ENCODE measurements around the gene NOXO1.

NOXO1 gene

DNA sequence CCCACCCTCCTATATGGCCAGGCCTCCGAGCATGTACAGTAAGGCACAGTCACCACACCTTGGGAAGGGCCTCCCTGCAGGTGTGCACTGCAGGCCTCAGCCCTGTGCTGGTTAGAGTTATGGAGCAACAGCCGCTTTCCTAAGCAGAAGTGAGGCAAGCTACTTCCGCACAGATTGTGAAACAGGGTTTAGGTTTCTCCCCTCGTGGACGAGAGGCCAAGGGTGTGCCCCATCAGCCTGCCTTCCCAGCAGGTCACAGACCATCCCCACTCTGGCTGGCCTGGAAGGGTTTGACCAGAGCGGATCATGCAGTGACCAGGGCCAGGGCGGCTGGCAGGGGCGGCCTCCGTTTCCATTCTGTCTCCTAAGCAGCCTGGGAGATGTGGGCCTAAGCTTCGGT is 43.0 kb downstream of the NOXO1 start:
- no peak for DNase-seq

DNA sequence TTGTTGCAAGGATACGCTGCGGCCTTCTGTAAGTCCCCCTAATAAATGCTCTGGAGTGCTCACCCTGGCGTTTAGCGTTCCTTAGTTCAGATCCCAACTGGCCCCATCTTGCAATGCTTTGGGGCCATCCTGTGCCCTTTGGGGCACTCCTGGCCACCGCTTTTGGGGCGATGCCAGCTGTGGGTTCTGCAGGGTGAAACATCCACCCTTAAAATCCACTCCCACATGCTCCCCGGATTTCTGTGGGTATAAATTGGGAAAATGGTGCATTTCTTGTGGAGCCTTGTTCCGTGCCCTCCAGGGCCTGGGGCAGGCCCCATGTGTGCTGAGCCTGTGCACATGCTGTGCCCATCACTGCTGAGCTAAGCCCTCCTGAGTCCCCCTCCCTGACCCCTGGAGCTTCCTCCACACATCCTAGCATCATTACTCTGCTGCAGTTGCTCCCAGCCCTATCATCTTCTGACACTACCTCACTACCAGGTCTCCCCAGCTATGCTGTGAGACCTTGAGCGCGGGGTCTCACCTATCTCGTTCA is 44.3 kb downstream of the NOXO1 start:
- DNase-seq, result no peak

DNA sequence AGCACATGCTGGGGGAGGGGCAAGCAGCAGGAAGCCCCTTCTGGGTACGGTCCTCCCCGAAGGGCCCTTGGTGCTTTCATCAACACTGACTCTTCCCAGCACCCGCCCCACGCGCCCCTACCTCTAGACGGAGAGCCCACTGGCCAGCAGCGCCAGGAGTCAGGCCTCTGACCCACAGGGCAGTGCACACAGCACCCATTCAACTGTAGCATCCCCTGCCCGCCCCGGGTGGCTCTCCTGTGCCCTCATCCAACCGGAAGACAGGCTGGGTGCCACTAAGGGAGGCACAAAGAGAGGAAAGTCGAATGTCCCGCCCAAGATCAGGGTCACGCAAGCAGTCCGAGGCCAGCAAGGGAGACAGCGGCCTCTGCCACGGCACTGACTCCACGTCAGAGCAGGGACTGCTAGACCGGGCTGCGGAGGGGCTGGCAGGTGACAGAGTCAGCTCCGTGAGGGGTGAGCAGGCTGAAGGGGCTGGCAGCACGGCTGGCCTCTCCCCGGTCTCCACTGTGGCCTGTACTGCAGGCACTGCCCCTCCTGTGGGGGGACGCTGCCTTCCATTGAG is 48.1 kb downstream of the NOXO1 start:
- DNase-seq, result no peak

DNA sequence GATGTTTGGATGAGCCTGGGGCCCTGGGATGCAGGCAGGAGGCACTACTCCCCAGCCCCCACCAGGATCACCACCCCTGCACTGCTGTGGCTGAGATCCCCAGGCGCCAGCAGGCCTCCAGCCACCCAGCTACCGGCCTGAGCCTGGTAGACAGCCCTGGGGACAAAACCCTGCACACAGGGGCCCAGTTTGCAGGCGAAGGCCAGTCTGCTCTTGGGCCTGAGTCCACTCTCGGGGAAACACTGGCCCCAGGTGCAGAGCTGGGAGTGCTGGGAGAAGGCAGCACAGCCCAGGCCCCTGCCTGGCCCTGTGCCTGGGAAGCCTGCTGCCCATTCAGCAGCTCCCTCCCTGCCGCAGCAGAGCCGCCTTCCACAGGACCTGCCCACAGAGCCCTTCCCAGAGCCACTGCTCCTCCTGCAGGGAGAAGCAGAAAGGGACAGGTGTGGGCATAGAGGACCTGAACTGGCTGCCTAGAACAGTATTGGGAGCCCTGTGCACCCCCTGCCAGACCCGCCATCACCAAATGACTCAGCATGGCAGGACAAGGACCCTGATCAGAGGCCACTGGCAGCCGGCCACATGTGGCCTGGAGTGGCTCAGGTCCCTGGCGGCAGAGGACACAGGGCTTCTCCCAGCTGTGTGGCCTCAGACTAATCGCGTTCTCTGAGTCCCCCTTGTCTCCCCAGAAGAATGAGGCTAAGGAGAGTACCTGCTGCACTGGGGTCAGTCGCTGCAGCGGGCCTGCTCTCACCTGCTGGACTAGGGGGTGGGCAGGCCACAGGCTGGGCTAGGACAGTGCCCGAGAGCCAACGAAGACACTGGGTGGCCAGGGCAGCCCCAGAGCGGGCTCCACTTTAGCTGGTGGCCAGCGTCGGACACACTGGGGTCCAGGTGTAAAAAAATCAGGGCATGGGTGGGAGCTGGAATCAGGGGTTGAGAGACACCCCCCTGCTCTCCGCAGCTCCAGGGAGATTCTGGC is 48.9 kb downstream of the NOXO1 start:
- DNase-seq, result no peak

DNA sequence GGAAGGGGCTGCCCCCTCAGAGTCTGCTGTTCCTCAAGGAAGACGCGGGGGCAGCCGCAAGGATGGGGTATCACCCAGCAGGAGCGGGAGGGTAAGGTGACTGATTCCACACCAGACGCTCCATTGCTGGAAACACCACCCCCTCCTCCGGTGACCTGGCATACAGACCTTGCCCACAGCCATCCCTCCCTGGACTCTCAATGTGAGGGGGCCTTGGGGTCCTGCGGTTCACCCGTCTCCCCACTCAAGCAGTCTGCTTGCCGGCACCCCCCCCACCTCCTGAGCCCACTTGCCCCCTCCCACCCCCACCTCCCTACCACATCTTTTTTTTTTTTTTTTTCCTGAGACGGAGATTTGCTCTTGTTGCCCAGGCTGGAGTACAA is 50.9 kb downstream of the NOXO1 start:
- no peak for DNase-seq

DNA sequence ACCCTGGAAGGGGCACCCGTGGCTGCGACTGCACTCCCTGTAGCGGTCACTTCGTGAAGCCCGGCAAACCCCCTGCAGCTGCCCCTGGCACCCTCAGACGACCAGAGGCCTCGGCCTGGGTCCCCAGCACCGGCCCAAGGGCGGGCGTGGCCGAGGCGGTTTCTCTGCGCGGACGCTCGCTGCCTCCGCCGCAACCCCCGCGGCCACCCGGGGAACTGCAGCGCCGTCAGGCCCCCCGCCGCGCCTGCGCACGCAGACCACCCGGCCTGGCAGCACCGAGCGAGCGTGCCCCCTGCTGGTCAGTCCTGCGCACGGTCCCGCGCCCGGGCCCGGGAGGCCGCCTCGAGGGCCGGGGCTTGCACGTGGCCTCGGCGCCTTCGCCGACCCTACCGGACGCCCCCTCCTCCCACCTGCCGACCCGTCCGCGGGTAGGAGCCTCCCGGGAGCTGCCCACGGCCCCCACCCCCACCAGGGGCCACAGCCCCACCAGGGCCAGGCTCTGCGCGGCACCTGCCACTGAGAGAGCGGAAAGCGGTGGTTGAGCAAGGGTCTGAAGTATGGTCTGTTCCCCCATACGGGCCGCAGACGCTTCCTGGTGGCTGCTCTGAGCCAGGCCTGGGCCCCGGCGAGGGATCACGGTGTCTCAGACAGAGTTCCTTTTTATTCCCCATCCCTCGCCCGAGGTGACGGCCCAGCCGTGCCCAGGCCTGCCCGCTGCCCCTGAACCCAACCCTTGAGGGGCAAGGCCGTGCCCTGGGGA is 51.5 kb downstream of the NOXO1 start:
- DNase-seq, result peak; percentile 82

DNA sequence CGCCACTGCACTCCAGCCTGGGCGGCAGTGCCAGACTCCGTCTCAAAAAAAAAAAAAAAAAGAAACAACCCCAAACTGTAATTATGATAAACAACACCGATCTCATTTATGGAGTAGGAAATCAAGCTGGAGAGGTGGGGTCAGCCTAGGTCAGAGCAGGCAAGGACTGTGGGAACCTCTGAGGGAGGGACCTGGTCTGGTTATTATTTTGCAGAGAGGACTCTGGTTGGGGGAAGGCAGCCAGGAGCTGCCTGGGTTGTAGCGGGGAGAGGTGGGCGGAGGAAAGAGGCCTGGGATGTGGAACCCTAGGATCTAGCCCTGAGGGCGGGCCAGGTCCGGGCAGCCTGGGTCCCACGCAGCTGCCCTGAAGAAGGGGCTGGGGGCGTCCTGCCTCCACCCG is 52.2 kb downstream of the NOXO1 start:
- DNase-seq, result peak; percentile 72

All from NCI-H2227 treated with DMSO at 0.1 percent for 48 hours (cell line).